Endothelial cell of umbilical vein (primary cell): Measurements from ENCODE around the gene LPP. TPM values are rescaled to one million over a fixed set of nuclear protein-coding genes. Genes with fewer than 3 reads are reported as not detected.

Experiments
- BruUV-seq: library from RNA; stranded (reverse); fragments of 400-500 nt; replicated peaks from 2 replicates; lab custom pipeline; 2021; lab: Mats Ljungman, UMichigan
- CTCF ChIA-PET: fragments of 300-600, 350-600 bp; sonication (Branson Sonifier 250); formaldehyde crosslinking; loops from one replicate; lab custom pipeline; 2021; ENCODE audit warnings: antibody characterized with exemption, inconsistent platforms; lab: Charles Lee
- POLR2A ChIA-PET: fragments of 300-600, 350-600 bp; sonication (Branson Sonifier 250); formaldehyde crosslinking; loops from one replicate; lab custom pipeline; 2021; ENCODE audit warnings: antibody characterized with exemption, inconsistent platforms; lab: Charles Lee
- DNase-seq: peaks from one replicate; pipeline ENCODE4 v3.0.0-alpha.2; 2011; ENCODE audit warnings: low read depth, low spot score
- FAIRE-seq: peaks from 2 replicates; lab custom pipeline; 2011; peaks lifted over from hg19 to GRCh38; lab: Jason Lieb, UNC
- H2AFZ ChIP-seq: 2 replicates; pipeline ENCODE4 v1.6.0; 2012; ENCODE audit warnings: low read depth, low read length, control low read depth, inconsistent platforms
- H3K27ac ChIP-seq: 2 replicates; pipeline ENCODE4 v1.5.1; 2011; ENCODE audit warnings: low read depth, mild to moderate bottlenecking, control low read depth, low read length, moderate library complexity; ENCODE audit not compliant: insufficient read depth
- H3K27me3 ChIP-seq, 2 experiments: 2 replicates each; pipeline versions ENCODE4 v1.6.0 to v1.6.1; 2011; ENCODE audit warnings: low read length in 2 of 2, mixed read lengths in 1 of 2; ENCODE audit not compliant: control insufficient read depth in 2 of 2, insufficient read depth in 2 of 2
- H3K36me3 ChIP-seq, 2 experiments: 2 replicates in 1 of 2; 3 replicates in 1 of 2; pipeline ENCODE4 v1.5.1; 2011; ENCODE audit warnings: low read length in 2 of 2, mild to moderate bottlenecking in 1 of 2, moderate library complexity in 1 of 2; ENCODE audit not compliant: control insufficient read depth in 2 of 2, insufficient read depth in 2 of 2; ENCODE audit errors: extremely low read depth in 1 of 2
- H3K4me1 ChIP-seq: 3 replicates; pipeline ENCODE4 v1.5.1; 2011; ENCODE audit warnings: mild to moderate bottlenecking, low read length; ENCODE audit not compliant: control insufficient read depth, insufficient read depth; ENCODE audit errors: extremely low read depth
- H3K4me2 ChIP-seq: 2 replicates; pipeline ENCODE4 v1.6.1; 2011; ENCODE audit warnings: low read length, control low read depth, mixed read lengths; ENCODE audit not compliant: insufficient read depth
- H3K4me3 ChIP-seq, 3 experiments: fragments of 200-600 bp in 1 of 3; sonication (generic), shearing (Covaris generic) in 1 of 3; replicated peaks in 1 of 3; 2 replicates each; pipeline ENCODE4 v1.5.1; 2011 to 2016; ENCODE audit warnings: control low read depth in 3 of 3, low read length in 3 of 3, mild to moderate bottlenecking in 2 of 3, inconsistent platforms in 1 of 3, low read depth in 1 of 3, moderate library complexity in 1 of 3; ENCODE audit not compliant: insufficient read depth in 1 of 3
- H3K79me2 ChIP-seq: 2 replicates; pipeline ENCODE4 v1.6.0; 2012; ENCODE audit warnings: low read length, inconsistent platforms; ENCODE audit not compliant: control insufficient read depth, insufficient read depth
- H3K9ac ChIP-seq: replicated peaks from 2 replicates; pipeline ENCODE3; 2011; ENCODE audit warnings: low read length, control low read depth; ENCODE audit not compliant: insufficient read depth; ENCODE audit errors: extremely low read depth
- H3K9me1 ChIP-seq: replicated peaks from 3 replicates; pipeline ENCODE4 v1.6.0; 2011; ENCODE audit warnings: mild to moderate bottlenecking, low read length; ENCODE audit not compliant: control insufficient read depth, insufficient read depth; ENCODE audit errors: extremely low read depth
- H3K9me3 ChIP-seq: replicated peaks from 2 replicates; pipeline ENCODE4 v1.5.1; 2012; ENCODE audit warnings: low read length, inconsistent platforms; ENCODE audit not compliant: control insufficient read depth, insufficient read depth
- H4K20me1 ChIP-seq: replicated peaks from 2 replicates; pipeline ENCODE3; 2011; ENCODE audit warnings: mild to moderate bottlenecking, low read length; ENCODE audit not compliant: control insufficient read depth, insufficient read depth; ENCODE audit errors: extremely low read depth
- CTCF ChIP-seq, 2 donors: IDR thresholded peaks; 1 replicate in 1 of 2; 2 replicates in 1 of 2; pipeline ENCODE4 v1.5.1; 2011; ENCODE audit warnings: low read length in 2 of 2, mild to moderate bottlenecking in 2 of 2, moderate library complexity in 2 of 2, control low read depth in 1 of 2, inconsistent platforms in 1 of 2, low read depth in 1 of 2; ENCODE audit not compliant: insufficient read depth in 1 of 2; ENCODE audit errors: extremely low read depth in 1 of 2
- EZH2 ChIP-seq: IDR thresholded peaks from 2 replicates; pipeline ENCODE4 v1.6.1; 2012; ENCODE audit warnings: borderline replicate concordance, low read depth, mild to moderate bottlenecking, moderate library complexity, low read length, inconsistent platforms; ENCODE audit not compliant: severe bottlenecking
- FOS ChIP-seq: IDR thresholded peaks from 2 replicates; pipeline ENCODE4 v1.6.1; 2011; ENCODE audit warnings: mild to moderate bottlenecking, low read length, moderate library complexity, borderline replicate concordance; ENCODE audit not compliant: insufficient read depth
- GATA2 ChIP-seq: IDR thresholded peaks from 2 replicates; pipeline ENCODE4 v1.7.0; 2011; ENCODE audit warnings: low read depth, mild to moderate bottlenecking, moderate library complexity, mixed read lengths, low read length; ENCODE audit not compliant: insufficient read length, insufficient read depth
- JUN ChIP-seq: IDR thresholded peaks from 2 replicates; pipeline ENCODE4 v1.6.1; 2011; ENCODE audit warnings: borderline replicate concordance, low read depth; ENCODE audit not compliant: insufficient read length, insufficient read depth
- MAX ChIP-seq: IDR thresholded peaks from 2 replicates; pipeline ENCODE4 v1.6.1; 2011; ENCODE audit not compliant: insufficient read depth, insufficient read length
- MYC ChIP-seq: IDR thresholded peaks from one replicate; pipeline ENCODE4 v1.6.1; 2011; ENCODE audit warnings: mild to moderate bottlenecking, low read depth, low read length
- POLR2A ChIP-seq: IDR thresholded peaks from 2 replicates; pipeline ENCODE4 v1.6.1; 2012; ENCODE audit warnings: low read depth, mild to moderate bottlenecking, control low read depth, low read length
- POLR2AphosphoS5 ChIP-seq: IDR thresholded peaks from 2 replicates; pipeline ENCODE4 v1.6.1; 2012; ENCODE audit warnings: low read depth, mild to moderate bottlenecking, control low read depth, low read length, moderate library complexity; ENCODE audit not compliant: insufficient read depth
- dilution Hi-C: fragments of 300-500 bp; cut with MboI; formaldehyde crosslinking; loops from one replicate; pipeline ENCODE4 v1.15.0; 2019; ENCODE audit warnings: low sequenced_read_pairs; ENCODE audit not compliant: extremely low pct_ligation_motif_present
- intact Hi-C: fragments of 100-400 bp; cut with micrococcal nuclease; formaldehyde crosslinking; loops from one replicate; pipeline ENCODE4 v1.10.0; 2022
- polyA plus RNA-seq, 4 experiments: library from polyadenylated mRNA; depleted of rRNA in 3 of 4; stranded (reverse) in 3 of 4; unstranded in 1 of 4; fragments of >200 nt; gene quantifications; 2 replicates each; pipeline versions ENCODE4 v1.2.1 to v1.2.3, GENCODE V29; 2011 to 2012; ENCODE audit warnings: missing spikeins in 1 of 4
- total RNA-seq: library from RNA; stranded (reverse); gene quantifications from 2 replicates; pipeline ENCODE4 v1.2.3, GENCODE V29; 2021

LPP gene
- total and polyA plus RNA-seq, 2 donors (not counting 3 experiments of a cell fraction or from before 2014, with no cell fraction given), result 16.9 to 153 TPM

GRCh38 chr3:188433521-188434150 lies 279.7 kb downstream of the LPP start:
- Histone ChIP-seq H2AFZ (no peak overlapping the region), H3K27me3 (no peaks in the 10 kb centered on the region), H3K4me3 (no peak overlapping the region), H3K27ac (no peak overlapping the region), H3K9me3 (no peaks in the 10 kb centered on the region), H3K4me1 (peaks cover 50% of the 10 kb centered on the region), H3K36me3 (no peaks in the 10 kb centered on the region), H3K9me1 (no peaks in the 10 kb centered on the region), H3K79me2 (peaks cover 2% of the 10 kb centered on the region), H4K20me1 (no peaks in the 10 kb centered on the region), H3K9ac (no peak overlapping the region), H3K4me2 (peak overlapping the region; percentile 39)
- BruUV-seq, result no TSS peak
- FAIRE-seq, result no peak
- dilution Hi-C loops (no loop called here), intact Hi-C loops (no loop called here)
- CTCF ChIA-PET, result interaction anchor here (0.9 to 1.6 kb wide), 3 partner anchors 34 to 686 kb away, joined by 3 to 7 read pairs (median 3); no protein-coding TSS in a partner anchor
- DNase-seq, result no peak
- TF ChIP-seq EZH2, result no peak
- TF ChIP-seq POLR2AphosphoS5, result no peak
- no peak for TF ChIP-seq JUN
- no peak for TF ChIP-seq MAX
- no peak for TF ChIP-seq MYC
- no peak for TF ChIP-seq CTCF (IDR thresholded peaks at IDR 0.05; ENCODE audit: extremely low read depth in 1 of 2, insufficient read depth in 1 of 2, low read depth in 1 of 2, low read length in 2 of 2)
- no peak for TF ChIP-seq POLR2A
- TF ChIP-seq GATA2, result no peak
- no peak for TF ChIP-seq FOS
- POLR2A ChIA-PET, result interaction anchor here (0.7 kb wide), 1 partner anchor 113 kb away, joined by 3 read pairs; no protein-coding TSS in a partner anchor
